SH-SY5Y (cell line): ENCODE results near the gene CNGA3.

ENCODE experiments used
- GATA2 ChIP-seq: IDR thresholded peaks from 2 replicates; pipeline ENCODE4 v1.6.1; 2011; ENCODE audit warnings: mild to moderate bottlenecking, low read depth, low read length
- GATA3 ChIP-seq: IDR thresholded peaks from 2 replicates; pipeline ENCODE4 v1.6.1; 2011; ENCODE audit warnings: low read depth, mild to moderate bottlenecking, low read length, moderate library complexity

Gene CNGA3

GRCh38 chr2:98419977-98420725 is 73.9 kb downstream of the CNGA3 start:
- TF ChIP-seq GATA2 (no peak), GATA3 (no peak)

GRCh38 chr2:98422449-98422848 is 76.2 kb downstream of the CNGA3 start:
- TF ChIP-seq GATA3 (no peak), GATA2 (no peak)

- TF ChIP-seq GATA2 = no peak
- TF ChIP-seq GATA3 = no peak
Observed at GRCh38 chr2:98426771-98427170, 80.5 kb downstream of the CNGA3 start.

GRCh38 chr2:98432145-98432544 is 85.9 kb downstream of the CNGA3 start:
- TF ChIP-seq GATA2 (no peak), GATA3 (no peak)

- TF ChIP-seq GATA3 (no peak), GATA2 (no peak)
Observed at GRCh38 chr2:98433363-98433964, 87.2 kb downstream of the CNGA3 start.

- TF ChIP-seq GATA2 = no peak
- no peak for TF ChIP-seq GATA3
Observed at GRCh38 chr2:98434492-98434891, 88.2 kb downstream of the CNGA3 start.

GRCh38 chr2:98436734-98437133 is 90.5 kb downstream of the CNGA3 start:
- TF ChIP-seq GATA3 (no peak), GATA2 (no peak)

- TF ChIP-seq GATA2 = no peak
- no peak for TF ChIP-seq GATA3
Observed at GRCh38 chr2:98438190-98439133, 92.2 kb downstream of the CNGA3 start.

GRCh38 chr2:98441706-98442450 is 95.6 kb downstream of the CNGA3 start:
- TF ChIP-seq GATA2 (no peak), GATA3 (no peak)

- TF ChIP-seq GATA2 (no peak), GATA3 (no peak)
Observed at GRCh38 chr2:98442488-98442887, 96.2 kb downstream of the CNGA3 start.

- TF ChIP-seq GATA3 (no peak), GATA2 (no peak)
Observed at GRCh38 chr2:98444436-98445176, 98.3 kb downstream of the CNGA3 start, which contains the start of gene INPP4A. Gene INPP4A (plus strand): TSS chr2:98444858. CDS start chr2:98520049, 75,191 bp downstream.

- TF ChIP-seq GATA2 (no peak), GATA3 (no peak)
Observed at GRCh38 chr2:98445177-98445682, 99.0 kb downstream of the CNGA3 start.

- TF ChIP-seq GATA2 (no peak), GATA3 (no peak)
Observed at GRCh38 chr2:98445683-98446581, 99.7 kb downstream of the CNGA3 start.
